K562 (cell line): ENCODE measurements around the gene TEX53. TPM values are rescaled to one million over a fixed set of nuclear protein-coding genes. Genes with fewer than 3 reads are reported as not detected.

Experiments
- ATAC-seq: fragments of 200-7000 bp; cut with Tn5 transposase; 3 replicates; pipeline ENCODE4 v1.9.1; 2020; ENCODE audit warnings: moderate library complexity
- Bru-seq: library from RNA; stranded (reverse); fragments of 400-500 nt; gene quantifications from one replicate; lab custom pipeline; 2021; lab: Mats Ljungman, UMichigan
- BruChase-seq, 2 experiments: library from RNA; stranded (reverse); fragments of 400-500 nt; gene quantifications; one replicate each; lab custom pipeline; 2021; lab: Mats Ljungman, UMichigan
- BruUV-seq: library from RNA; stranded (reverse); fragments of 400-500 nt; replicated peaks from 2 replicates; lab custom pipeline; 2021; lab: Mats Ljungman, UMichigan
- CTCF ChIA-PET: fragments of 300-600 bp; formaldehyde crosslinking; extraction: SDS; loops from one replicate; lab custom pipeline; 2021; ENCODE audit warnings: low intra/inter-chr PET ratio; lab: Yijun Ruan, JAX
- POLR2A ChIA-PET: fragments of 300-600, 350-650 bp; sonication (Branson Sonifier 250); formaldehyde crosslinking; extraction: SDS; loops from one replicate; lab custom pipeline; 2021; ENCODE audit warnings: antibody characterized with exemption, inconsistent platforms; lab: Yijun Ruan, JAX
- DNase-seq, 4 experiments: peaks; one replicate each; pipeline versions ENCODE4 v3.0.0 to v3.0.0-alpha.2; 2011 to 2018; ENCODE audit warnings: low spot score in 3 of 4, mixed read lengths in 3 of 4; ENCODE audit errors: extremely low read depth in 1 of 4
- FAIRE-seq: peaks from 2 replicates; lab custom pipeline; 2011; peaks lifted over from hg19 to GRCh38; lab: Jason Lieb, UNC
- H2AFZ ChIP-seq: 2 replicates; pipeline ENCODE4 v1.6.0; 2011; ENCODE audit warnings: low read depth, low read length, control low read depth, inconsistent platforms
- H3K27ac ChIP-seq: fragments of 200-600 bp; 3 replicates; pipeline ENCODE4 v1.8.0; 2011; ENCODE audit warnings: low read depth, mild to moderate bottlenecking, control low read depth, inconsistent platforms, low read length, moderate library complexity, mixed read lengths; ENCODE audit errors: extremely low read depth
- H3K27me3 ChIP-seq, 2 experiments: fragments of 300-600 bp in 1 of 2; 2 replicates in 1 of 2; 3 replicates in 1 of 2; pipeline versions ENCODE4 v1.6.0 to v1.8.0; 2011; ENCODE audit warnings: inconsistent platforms in 2 of 2, low read length in 2 of 2, mild to moderate bottlenecking in 1 of 2, mixed read lengths in 1 of 2, moderate library complexity in 1 of 2; ENCODE audit not compliant: control insufficient read depth in 2 of 2, insufficient read depth in 2 of 2
- H3K36me3 ChIP-seq: fragments of 300-600 bp; 3 replicates; pipeline ENCODE4 v1.8.0; 2011; ENCODE audit warnings: mild to moderate bottlenecking, low read length, inconsistent platforms; ENCODE audit not compliant: control insufficient read depth, insufficient read depth
- H3K4me1 ChIP-seq, 2 experiments: fragments of 200-600 bp in 1 of 2; replicated peaks in 1 of 2; 2 replicates in 1 of 2; 3 replicates in 1 of 2; pipeline versions ENCODE4 v1.5.1 to v1.8.0; 2011; ENCODE audit warnings: inconsistent platforms in 2 of 2, low read length in 2 of 2, mild to moderate bottlenecking in 1 of 2, mixed read lengths in 1 of 2, moderate library complexity in 1 of 2; ENCODE audit not compliant: control insufficient read depth in 2 of 2, insufficient read depth in 2 of 2
- H3K4me2 ChIP-seq: 2 replicates; pipeline ENCODE4 v1.6.1; 2011; ENCODE audit warnings: low read length, control low read depth, inconsistent platforms, mixed read lengths; ENCODE audit not compliant: insufficient read depth
- H3K4me3 ChIP-seq: fragments of 200-600 bp; sonication (generic), shearing (Covaris generic); 2 replicates; pipeline ENCODE4 v1.5.1; 2016; ENCODE audit warnings: control low read depth, inconsistent platforms
- H3K79me2 ChIP-seq: fragments of 200-600 bp; 3 replicates; pipeline ENCODE4 v1.8.0; 2011; ENCODE audit warnings: low read length, inconsistent platforms; ENCODE audit not compliant: control insufficient read depth, insufficient read depth
- H3K9ac ChIP-seq, 2 experiments: 2 replicates each; pipeline versions ENCODE4 v1.6.0 to v1.6.1; 2011; ENCODE audit warnings: low read depth in 2 of 2, low read length in 2 of 2, control low read depth in 1 of 2, inconsistent platforms in 1 of 2, mild to moderate bottlenecking in 1 of 2, mixed read lengths in 1 of 2; ENCODE audit not compliant: insufficient read depth in 1 of 2
- H3K9me1 ChIP-seq: one replicate; pipeline ENCODE4 v1.6.0; 2011; ENCODE audit warnings: inconsistent platforms, mild to moderate bottlenecking, low read length, moderate library complexity; ENCODE audit not compliant: control insufficient read depth, insufficient read depth
- H3K9me3 ChIP-seq: replicated peaks from 2 replicates; pipeline ENCODE4 v1.5.1; 2011; ENCODE audit warnings: low read depth, low read length, inconsistent platforms; ENCODE audit not compliant: control insufficient read depth, insufficient read depth
- H4K20me1 ChIP-seq: replicated peaks from 2 replicates; pipeline ENCODE4 v1.6.1; 2011; ENCODE audit warnings: low read length, inconsistent platforms, mixed read lengths; ENCODE audit not compliant: control insufficient read depth, insufficient read depth
- KLF1 ChIP-seq: fragments of 450-650 bp; IDR thresholded peaks from 2 replicates; pipeline ENCODE4 v1.6.1; 2016; ENCODE audit warnings: missing genetic modification characterization, missing compliant biosample characterization
- POLR2B ChIP-seq: fragments of 450-650 bp; IDR thresholded peaks from 2 replicates; pipeline ENCODE4 v1.6.1; 2018; ENCODE audit warnings: low read depth; ENCODE audit not compliant: partially characterized antibody
- ZFP36 ChIP-seq: fragments of 150-350 bp; IDR thresholded peaks from 2 replicates; pipeline ENCODE4 v1.6.1; 2018; ENCODE audit warnings: low read length, low read depth; ENCODE audit not compliant: partially characterized antibody
- ZNF263 ChIP-seq: sonication (generic); formaldehyde crosslinking; IDR thresholded peaks from 2 replicates; pipeline ENCODE4 v1.8.0; 2022; ENCODE audit warnings: mild to moderate bottlenecking, missing genetic modification reagents, borderline replicate concordance
- WGBS: fragments of 100-300 bp; shearing (Covaris generic); methylation state at CpG from one replicate; pipeline ENCODE4 v1.1.6; 2016; ENCODE audit warnings: low coverage, mixed read lengths; ENCODE audit not compliant: insufficient coverage; ENCODE audit errors: missing lambda C conversion rate; 5-methylcytosine and 5-hydroxymethylcytosine counted together
- in situ Hi-C: fragments of 300-500 bp; cut with MboI; formaldehyde crosslinking; loops from 4 replicates; pipeline ENCODE4 v1.15.0; 2018; ENCODE audit warnings: inconsistent platforms, mixed read lengths
- intact Hi-C: fragments of 100-400 bp; cut with micrococcal nuclease; formaldehyde crosslinking; loops from 2 replicates; pipeline ENCODE4 v1.14.2; 2022
- long read RNA-seq, 3 experiments: library from polyadenylated mRNA in 2 of 3; library from RNA in 1 of 3; unstranded in 2 of 3; stranded (forward) in 1 of 3; transcript quantifications; one replicate each; pipeline ENCODE4 v2.0.0, GENCODE V29; 2019 to 2022
- polyA minus RNA-seq, 3 experiments: library from RNA; depleted of rRNA, polyadenylated mRNA; stranded (reverse); fragments of >200 nt; gene quantifications; 2 replicates each; pipeline ENCODE4 v1.2.3, GENCODE V29; 2011
- polyA plus RNA-seq, 8 experiments: library from polyadenylated mRNA; depleted of rRNA in 4 of 8; stranded (reverse) in 5 of 8; unstranded in 3 of 8; fragments of >200 nt; fragmentation: Nextera tagmentation in 2 of 8; fragmentation: Illumina TruSeq in 1 of 8; extraction: Ambion mirVana in 2 of 8; extraction: Trizol in 1 of 8; gene quantifications; 2 replicates each; pipeline versions ENCODE4 v1.2.1 to v1.2.3, GENCODE V29; 2011 to 2014; ENCODE audit warnings: inconsistent platforms in 1 of 8, missing spikeins in 1 of 8
- total RNA-seq, 7 experiments: library from RNA; depleted of rRNA in 6 of 7; stranded (reverse); fragments of >200 nt in 6 of 7; fragmentation: Illumina TruSeq in 2 of 7; extraction: Trizol in 2 of 7; gene quantifications; 2 replicates each; pipeline versions ENCODE4 v1.2.1 to v1.2.3, GENCODE V29; 2011 to 2021; ENCODE audit warnings: low replicate concordance in 1 of 7
- TF ChIP-seq, protein P1 (sequence below): fragments of 250-450 bp; sonication (Bioruptor Pico); IDR thresholded peaks from 2 replicates; pipeline ENCODE4 v1.4.0; 2020; ENCODE audit warnings: mild to moderate bottlenecking, moderate library complexity, borderline replicate concordance

The TEX53 gene
- not detected in 2 replicates for total RNA-seq (2011; cell fraction: chromatin; rRNA removed; ENCODE audit: low replicate concordance)
- not detected in 2 replicates for total RNA-seq (2011; cell fraction: nucleolus; rRNA removed)
- not detected in 2 replicates for total RNA-seq (2011; cell fraction: nucleoplasm; rRNA removed)
- total RNA-seq (2014; rRNA removed) (not detected in 2 replicates), total RNA-seq (2014; rRNA removed; fragmentation: Illumina TruSeq; extraction: Trizol) (not detected in 2 replicates), total RNA-seq (2015; rRNA removed; fragmentation: Illumina TruSeq; extraction: Trizol) (not detected in 2 replicates), total RNA-seq (2021) (not detected in 2 replicates), polyA plus RNA-seq (2011; rRNA removed) (not detected in 2 replicates), polyA plus RNA-seq (2014; fragmentation: Illumina TruSeq; extraction: Trizol) (not detected in 2 replicates), polyA plus RNA-seq (2014; fragmentation: Nextera tagmentation; extraction: Ambion mirVana) (not detected), polyA plus RNA-seq (2014; rRNA removed) (not detected in 2 replicates), polyA minus RNA-seq (2011; rRNA and poly(A)+ RNA removed) (not detected in 2 replicates), Bru-seq, nascent RNA (not detected), BruChase-seq, experiment 1, labeled RNA remaining after a 2-hour chase (not detected), BruChase-seq, experiment 2, labeled RNA remaining after a 6-hour chase (not detected)
- not detected in 2 replicates for polyA plus RNA-seq (2011; cell fraction: cytosol; rRNA removed)
- polyA plus RNA-seq (2011; cell fraction: nucleus; rRNA removed): not detected in 2 replicates
- polyA plus RNA-seq (2012): not detected in 2 replicates
- not detected in 2 replicates for polyA minus RNA-seq (2011; cell fraction: cytosol; rRNA and poly(A)+ RNA removed)
- polyA minus RNA-seq (2011; cell fraction: nucleus; rRNA and poly(A)+ RNA removed): not detected in 2 replicates
- long read RNA-seq, experiment 1: 0 reads
- long read RNA-seq, experiment 2: 0 reads
- long read RNA-seq, experiment 3: 0 reads

DNA sequence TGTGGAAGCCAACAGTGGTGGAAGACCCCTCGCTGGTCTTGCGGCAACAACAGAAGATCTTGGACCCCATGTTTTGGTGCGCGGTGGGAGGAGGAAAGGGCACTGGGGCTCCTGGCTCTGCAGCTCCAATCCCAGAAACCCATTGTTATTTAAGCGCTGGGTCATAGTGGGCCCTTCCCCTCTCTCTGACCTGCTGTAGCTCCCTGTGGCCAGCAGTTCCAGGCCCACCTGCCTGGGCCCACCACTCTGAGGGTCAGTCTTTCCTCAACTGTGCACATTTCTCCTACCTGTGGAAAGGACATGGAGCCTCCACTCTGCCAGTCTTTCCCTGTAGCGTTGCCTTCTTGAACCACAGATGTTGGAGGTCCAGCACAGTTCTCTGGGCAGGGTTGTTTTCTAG, at the start of gene TEX53:
TEX53 (minus strand) TSS at position 101 of the 400 bp plus-strand sequence; CDS start at position 70, 31 bp downstream.
- Histone ChIP-seq H3K4me1 (peaks cover 0 to 5% of the 10 kb centered on the region in 2 experiments; a peak in 1 of 5 replicates), H3K79me2 (no peaks in the 10 kb centered on the region), H3K9ac (no peak within 1 kb of the TSS), H2AFZ (0 out of 2 replicates have a peak within 1 kb of the TSS, but pooled peaks have one; percentile 37), H3K36me3 (no peaks in the 10 kb centered on the region), H4K20me1 (no peaks in the 10 kb centered on the region; the same call in 1 of the 2 replicates), H3K27ac (no peak within 1 kb of the TSS), H3K4me3 (no peak within 1 kb of the TSS), H3K4me2 (no peak within 1 kb of the TSS), H3K27me3 (peaks cover 13 to 42% of the 10 kb centered on the region in 2 experiments; a peak in 4 of 5 replicates), H3K9me1 (no peaks in the 10 kb centered on the region), H3K9me3 (no peaks in the 10 kb centered on the region)
- CTCF ChIA-PET: no interaction called here
- 53% methylated on average over 5 of the region's 6 CpGs for whole genome bisulfite sequencing
- intact Hi-C loops (no loop called here), in situ Hi-C loops (no loop called here)
- TF ChIP-seq, protein P1, sequence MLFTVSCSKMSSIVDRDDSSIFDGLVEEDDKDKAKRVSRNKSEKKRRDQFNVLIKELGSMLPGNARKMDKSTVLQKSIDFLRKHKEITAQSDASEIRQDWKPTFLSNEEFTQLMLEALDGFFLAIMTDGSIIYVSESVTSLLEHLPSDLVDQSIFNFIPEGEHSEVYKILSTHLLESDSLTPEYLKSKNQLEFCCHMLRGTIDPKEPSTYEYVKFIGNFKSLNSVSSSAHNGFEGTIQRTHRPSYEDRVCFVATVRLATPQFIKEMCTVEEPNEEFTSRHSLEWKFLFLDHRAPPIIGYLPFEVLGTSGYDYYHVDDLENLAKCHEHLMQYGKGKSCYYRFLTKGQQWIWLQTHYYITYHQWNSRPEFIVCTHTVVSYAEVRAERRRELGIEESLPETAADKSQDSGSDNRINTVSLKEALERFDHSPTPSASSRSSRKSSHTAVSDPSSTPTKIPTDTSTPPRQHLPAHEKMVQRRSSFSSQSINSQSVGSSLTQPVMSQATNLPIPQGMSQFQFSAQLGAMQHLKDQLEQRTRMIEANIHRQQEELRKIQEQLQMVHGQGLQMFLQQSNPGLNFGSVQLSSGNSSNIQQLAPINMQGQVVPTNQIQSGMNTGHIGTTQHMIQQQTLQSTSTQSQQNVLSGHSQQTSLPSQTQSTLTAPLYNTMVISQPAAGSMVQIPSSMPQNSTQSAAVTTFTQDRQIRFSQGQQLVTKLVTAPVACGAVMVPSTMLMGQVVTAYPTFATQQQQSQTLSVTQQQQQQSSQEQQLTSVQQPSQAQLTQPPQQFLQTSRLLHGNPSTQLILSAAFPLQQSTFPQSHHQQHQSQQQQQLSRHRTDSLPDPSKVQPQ (CRISPR knock-in tag): no peak
- TF ChIP-seq ZNF263 (CRISPR knock-in tag): no peak
- TF ChIP-seq KLF1 (tag): no peak
- peak; percentile 17 for TF ChIP-seq ZFP36
- TF ChIP-seq POLR2B: no peak
- FAIRE-seq (no peak), ATAC-seq (no peak), DNase-seq (no peak)
- no TSS peak for BruUV-seq
- POLR2A ChIA-PET: interaction anchor here (0.6 to 0.9 kb wide), 3 partner anchors 12 to 185 kb away, joined by 3 read pairs; no protein-coding TSS in a partner anchor
